Mononuclear cell (primary cell): ENCODE data around the gene FBH1. TPM values are rescaled to one million over a fixed set of nuclear protein-coding genes. Genes with fewer than 3 reads are reported as not detected.
"Not testable (repeated sequence)": the region's sequence is repeated elsewhere in the genome, so short reads cannot be mapped to it uniquely, and the experiment has no call there.

ENCODE experiments used
- H3K27me3 ChIP-seq: 2 replicates; pipeline ENCODE4 v1.6.0; 2011; ENCODE audit warnings: low read length, control low read depth; ENCODE audit not compliant: insufficient read depth
- H3K4me1 ChIP-seq: 2 replicates; pipeline ENCODE4 v1.5.1; 2011; ENCODE audit warnings: mild to moderate bottlenecking, low read length, control low read depth; ENCODE audit not compliant: insufficient read depth
- H3K4me3 ChIP-seq: 2 replicates; pipeline ENCODE4 v1.5.1; 2011; ENCODE audit warnings: mild to moderate bottlenecking, low read length, moderate library complexity
- H3K9me3 ChIP-seq: 2 replicates; pipeline ENCODE4 v1.5.1; 2011; ENCODE audit warnings: low read depth, mild to moderate bottlenecking, control low read depth, low read length
- total RNA-seq: library from RNA; depleted of rRNA; stranded (reverse); fragments of >200 nt; gene quantifications from one replicate; pipeline ENCODE4 v1.2.3, GENCODE V29; 2012

Gene FBH1
- total RNA-seq, 1 donor, result 36.5 TPM

GRCh38 chr10:5961405-5962100 lies 71.5 kb downstream of the FBH1 start:
- H3K27me3 ChIP-seq, result no peaks in the 10 kb centered on the region
- H3K9me3 ChIP-seq, result no peaks in the 10 kb centered on the region
- H3K4me3 ChIP-seq, result no peak overlapping the region
- no peaks in the 10 kb centered on the region for H3K4me1 ChIP-seq

DNA sequence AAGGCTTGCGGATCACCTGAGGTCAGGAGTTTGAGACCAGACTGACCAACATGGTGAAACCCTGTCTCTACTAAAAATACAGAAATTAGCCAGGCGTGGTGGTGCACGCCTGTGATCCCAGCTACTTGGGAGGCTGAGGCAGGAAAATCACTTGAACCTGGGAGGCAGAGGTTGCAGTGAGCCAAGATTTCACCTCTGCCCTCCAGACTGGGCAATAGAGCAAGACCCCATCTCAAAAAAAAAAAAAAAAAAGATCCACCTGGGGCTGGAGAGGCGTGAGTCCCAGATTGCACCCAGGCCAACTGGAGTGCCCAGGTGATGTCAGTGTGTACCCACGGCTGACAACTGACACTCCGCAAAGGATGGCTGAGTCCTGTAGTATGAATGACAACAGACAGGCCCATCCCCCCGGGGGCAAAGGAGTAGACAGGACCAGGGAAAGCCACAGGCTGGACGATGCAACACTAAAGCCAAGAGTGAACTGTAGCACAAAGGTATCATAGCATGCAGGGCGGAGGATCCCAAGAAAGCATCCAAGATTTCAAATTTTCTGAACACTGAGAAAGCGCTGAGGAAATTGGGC lies 72.4 kb downstream of the FBH1 start:
- H3K9me3 ChIP-seq, H3K4me3 ChIP-seq, H3K4me1 ChIP-seq, H3K27me3 ChIP-seq: not testable (repeated sequence)

- Histone ChIP-seq H3K9me3 (no peaks in the 10 kb centered on the region), H3K4me3 (no peak overlapping the region), H3K4me1 (no peaks in the 10 kb centered on the region), H3K27me3 (no peaks in the 10 kb centered on the region)
Measured at GRCh38 chr10:5963071-5963470, 73.0 kb downstream of the FBH1 start.

DNA sequence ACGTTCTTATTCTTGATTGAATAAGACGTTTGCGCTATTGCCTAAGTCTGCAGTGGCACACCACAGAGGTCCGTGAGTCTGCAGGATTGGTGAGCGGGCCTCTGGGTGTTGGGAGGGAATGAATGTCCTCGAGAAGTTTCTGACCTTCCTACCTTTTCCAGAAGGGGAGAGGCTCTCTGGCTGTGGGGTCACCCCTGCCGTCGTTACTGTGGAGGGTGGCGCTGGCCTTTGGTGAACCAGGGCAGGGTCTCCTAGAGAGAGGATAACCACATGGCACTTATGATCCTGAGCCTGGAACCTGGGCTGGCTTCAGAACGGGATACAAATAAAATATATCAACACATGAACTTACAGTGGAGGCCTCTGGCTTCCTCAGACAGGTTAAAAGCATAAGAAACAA lies 73.5 kb downstream of the FBH1 start:
- no peaks in the 10 kb centered on the region for H3K27me3 ChIP-seq
- H3K4me3 ChIP-seq, result no peak overlapping the region
- H3K4me1 ChIP-seq, result no peaks in the 10 kb centered on the region
- H3K9me3 ChIP-seq, result no peaks in the 10 kb centered on the region

GRCh38 chr10:5964736-5965135 lies 74.7 kb downstream of the FBH1 start:
- Histone ChIP-seq H3K27me3 (no peaks in the 10 kb centered on the region), H3K4me3 (no peak overlapping the region), H3K4me1 (no peaks in the 10 kb centered on the region), H3K9me3 (no peaks in the 10 kb centered on the region)

DNA sequence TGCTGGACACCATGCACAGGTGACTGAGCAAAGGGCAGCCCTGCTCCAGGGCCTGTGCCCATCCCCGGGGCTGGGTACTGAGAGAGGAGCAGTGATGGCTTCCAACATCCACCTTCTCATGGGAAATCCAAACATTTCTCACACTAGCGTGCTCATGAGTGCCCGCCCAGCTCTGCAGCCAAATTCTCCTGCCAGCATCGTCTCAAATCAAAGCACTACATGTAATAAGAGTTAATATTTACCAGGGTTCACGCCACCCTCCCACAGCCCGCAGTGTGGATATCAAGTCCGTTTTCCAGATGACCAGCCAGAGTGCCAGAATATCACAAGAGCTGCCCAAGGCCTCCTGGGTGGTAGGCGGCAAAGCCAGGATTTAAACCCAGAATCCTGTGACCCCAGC lies 75.2 kb downstream of the FBH1 start:
- no peaks in the 10 kb centered on the region for H3K9me3 ChIP-seq
- H3K4me1 ChIP-seq, result no peaks in the 10 kb centered on the region
- no peak overlapping the region for H3K4me3 ChIP-seq
- no peaks in the 10 kb centered on the region for H3K27me3 ChIP-seq

DNA sequence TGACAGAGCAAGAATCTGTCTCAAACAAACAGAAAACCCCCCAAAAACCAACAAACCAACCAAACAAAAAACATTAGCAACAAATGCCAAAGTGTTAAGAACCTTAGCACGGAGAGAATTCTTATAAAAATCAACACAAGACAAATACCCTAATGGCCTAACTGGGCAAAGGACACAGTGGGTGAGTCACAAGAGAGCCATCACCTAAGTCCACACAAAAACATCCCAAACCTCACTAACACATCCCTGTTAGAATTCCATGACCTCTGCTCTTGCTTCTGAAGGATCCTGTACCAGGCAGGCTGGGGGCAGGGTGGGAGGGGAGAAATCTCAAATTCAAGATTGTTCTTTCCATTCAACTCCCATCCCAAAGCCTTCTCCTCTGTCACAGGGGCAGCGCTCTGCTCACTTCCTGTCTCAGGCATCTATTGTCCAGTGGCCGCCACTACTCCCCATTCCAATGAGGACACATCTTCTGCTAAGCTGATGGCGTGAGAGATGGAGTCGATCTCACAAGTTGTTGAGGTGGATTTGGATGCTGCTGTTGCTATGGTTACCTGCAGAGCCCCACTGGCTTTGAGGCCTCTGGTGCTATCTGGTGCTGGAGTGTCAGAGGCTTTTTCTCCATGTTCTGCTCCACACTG lies 78.1 kb downstream of the FBH1 start:
- Histone ChIP-seq H3K9me3 (no peaks in the 10 kb centered on the region), H3K27me3 (no peaks in the 10 kb centered on the region), H3K4me1 (peaks cover 15% of the 10 kb centered on the region), H3K4me3 (no peak overlapping the region)

DNA sequence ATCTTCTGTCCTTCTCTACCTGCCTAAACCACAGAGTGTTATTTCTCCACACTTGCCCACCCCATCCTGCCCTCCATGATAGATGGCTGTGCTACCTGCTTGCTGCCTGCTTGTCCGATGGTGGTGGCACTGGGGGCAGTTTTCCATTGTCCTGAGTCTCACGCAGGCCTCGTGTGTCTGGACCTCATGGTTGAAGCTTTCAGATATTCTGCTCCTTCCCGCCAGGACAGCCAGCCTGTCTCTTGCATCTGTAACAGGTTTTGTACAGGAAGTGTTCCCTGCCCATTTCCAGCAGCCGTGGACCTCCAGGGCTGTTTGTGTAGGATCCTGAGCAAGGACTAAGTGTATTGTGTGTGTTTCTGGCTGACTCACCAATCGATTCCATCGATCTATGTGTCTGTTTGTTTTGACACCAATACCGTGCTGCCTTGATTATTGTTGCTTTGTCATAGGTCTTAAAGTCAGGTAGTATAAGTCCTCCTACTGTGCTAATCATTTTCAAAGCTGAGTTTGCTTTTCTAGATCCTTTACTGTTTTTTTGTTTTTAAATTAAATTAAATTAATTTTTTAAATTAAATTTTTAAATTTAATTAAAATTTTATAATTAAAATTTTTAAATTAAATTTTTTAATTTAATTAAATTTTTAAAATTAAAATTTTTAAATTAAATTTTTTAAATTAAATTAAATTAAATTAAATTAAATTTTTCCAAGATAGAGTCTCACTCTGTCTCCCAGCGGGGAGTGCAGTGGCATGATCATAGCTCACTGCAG lies 78.8 kb downstream of the FBH1 start:
- Histone ChIP-seq H3K4me3 (no peak overlapping the region), H3K9me3 (no peaks in the 10 kb centered on the region), H3K27me3 (no peaks in the 10 kb centered on the region), H3K4me1 (peaks cover 15% of the 10 kb centered on the region)

- Histone ChIP-seq H3K27me3 (no peaks in the 10 kb centered on the region), H3K4me1 (peaks cover 18% of the 10 kb centered on the region), H3K9me3 (no peaks in the 10 kb centered on the region), H3K4me3 (no peak overlapping the region)
Measured at GRCh38 chr10:5970066-5970465, 80.0 kb downstream of the FBH1 start.

DNA sequence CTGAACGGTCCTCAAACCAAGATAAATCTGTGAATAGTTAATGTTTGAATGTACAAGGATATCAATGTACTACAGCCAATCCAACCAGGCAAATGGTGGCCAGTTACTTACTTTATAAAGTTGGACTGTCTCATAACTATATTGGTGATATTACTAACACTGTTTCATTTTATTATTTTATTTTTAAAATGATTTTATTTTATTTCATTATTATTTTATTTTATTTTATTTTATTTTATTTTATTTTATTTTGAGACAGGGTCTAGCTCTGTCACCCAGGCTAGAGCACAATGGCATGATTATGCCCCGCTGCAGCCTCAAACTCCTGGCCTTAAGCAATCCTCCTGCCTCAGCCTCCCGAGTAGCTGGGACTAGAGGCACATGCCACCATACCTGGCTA lies 80.5 kb downstream of the FBH1 start:
- no peaks in the 10 kb centered on the region for H3K27me3 ChIP-seq
- H3K4me3 ChIP-seq, result no peak overlapping the region
- H3K4me1 ChIP-seq, result peaks cover 22% of the 10 kb centered on the region
- no peaks in the 10 kb centered on the region for H3K9me3 ChIP-seq

- H3K4me3 ChIP-seq, result no peak overlapping the region
- H3K4me1 ChIP-seq, result peaks cover 31% of the 10 kb centered on the region
- no peaks in the 10 kb centered on the region for H3K27me3 ChIP-seq
- no peaks in the 10 kb centered on the region for H3K9me3 ChIP-seq
Measured at GRCh38 chr10:5971315-5971832, 81.3 kb downstream of the FBH1 start.

- Histone ChIP-seq H3K9me3 (no peaks in the 10 kb centered on the region), H3K4me3 (no peak overlapping the region), H3K4me1 (peaks cover 32% of the 10 kb centered on the region), H3K27me3 (no peaks in the 10 kb centered on the region)
Measured at GRCh38 chr10:5971886-5972285, 81.8 kb downstream of the FBH1 start.

DNA sequence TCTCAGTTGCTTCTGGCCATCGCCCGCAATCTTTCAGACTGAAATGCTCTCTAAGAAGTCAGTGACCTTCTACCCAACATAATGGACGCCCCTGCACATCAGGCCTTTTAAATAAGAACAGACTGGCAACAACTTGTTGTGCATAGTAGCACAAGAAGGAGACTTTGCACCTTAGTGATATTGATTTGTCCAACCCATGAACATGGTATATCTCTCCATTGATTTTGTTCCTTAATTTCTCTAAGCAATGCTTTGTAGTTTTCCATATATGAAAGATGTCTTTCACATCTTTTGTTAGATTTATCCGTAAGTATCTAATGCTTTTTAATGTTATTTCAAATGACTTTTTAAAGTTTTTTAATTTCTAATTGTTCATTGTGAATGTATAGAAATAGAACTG lies 83.0 kb downstream of the FBH1 start:
- Histone ChIP-seq H3K27me3 (no peaks in the 10 kb centered on the region), H3K4me1 (peaks cover 33% of the 10 kb centered on the region), H3K4me3 (no peak overlapping the region), H3K9me3 (no peaks in the 10 kb centered on the region)

DNA sequence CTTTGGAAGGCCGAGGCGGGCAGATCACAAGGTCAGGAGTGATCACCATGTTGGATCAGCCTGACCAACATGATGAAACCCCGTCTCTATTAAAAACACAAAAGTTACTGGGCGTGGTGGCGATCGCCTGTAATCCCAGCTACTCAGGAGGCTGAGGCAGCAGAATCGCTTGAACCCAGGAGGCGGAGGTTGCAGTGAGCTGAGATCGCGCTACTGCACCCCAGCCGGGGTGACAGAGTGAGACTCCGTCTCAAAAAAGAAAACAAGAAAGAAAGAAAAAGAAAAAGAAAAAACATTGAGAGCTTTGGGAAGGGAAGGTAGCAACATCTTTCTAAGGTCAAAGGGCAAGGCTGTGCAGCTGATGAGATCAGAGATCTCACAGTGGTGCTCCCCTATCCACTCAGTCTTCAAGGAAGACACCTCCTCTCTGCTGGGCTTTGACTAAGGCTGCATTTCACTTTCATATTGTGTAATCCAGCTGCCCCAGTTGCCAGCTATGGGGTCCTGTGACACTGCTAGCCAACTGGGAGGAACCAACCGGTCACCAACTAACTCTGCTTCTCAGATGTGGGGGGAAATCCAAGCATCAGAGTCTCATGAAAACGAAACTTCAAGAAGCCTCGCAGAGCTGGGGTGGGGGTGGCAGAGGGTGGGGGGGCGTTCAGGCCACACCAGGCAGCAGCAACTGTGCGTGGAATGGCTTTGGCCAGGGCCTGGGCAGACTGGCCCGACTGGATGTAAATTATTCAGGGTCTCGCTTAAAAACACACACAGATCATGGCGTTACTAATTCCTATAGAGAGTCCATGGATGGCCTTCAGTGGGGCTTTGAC lies 85.8 kb downstream of the FBH1 start:
- H3K4me1 ChIP-seq, result peaks cover 36% of the 10 kb centered on the region
- peak overlapping the region; percentile 91 for H3K4me3 ChIP-seq
- no peaks in the 10 kb centered on the region for H3K27me3 ChIP-seq
- H3K9me3 ChIP-seq, result no peaks in the 10 kb centered on the region
